HG03097 (cell line): ENCODE data around the gene TGFB3.
A peak's percentile ranks its signal among the peaks of the same experiment; 100 is the strongest.
"Not testable (repeated sequence)": the region's sequence is repeated elsewhere in the genome, so short reads cannot be mapped to it uniquely, and the experiment has no call there.

Experiments
- ATAC-seq: cut with Tn5 transposase; IDR thresholded peaks from one replicate; pipeline ENCODE4 v1.9.1; 2021; ENCODE audit not compliant: unreplicated experiment, low FRiP score

TGFB3 gene

GRCh38 chr14:75961662-75962061, 20.1 kb downstream of the TGFB3 start:
- ATAC-seq: no peak

- ATAC-seq: peak; percentile 63
Observed at GRCh38 chr14:75960231-75960630, 21.6 kb downstream of the TGFB3 start.

- ATAC-seq: no peak
Observed at GRCh38 chr14:75959031-75959430, 22.8 kb downstream of the TGFB3 start.

GRCh38 chr14:75952489-75952888, 29.3 kb downstream of the TGFB3 start:
- no peak for ATAC-seq

GRCh38 chr14:75946785-75947184, 35.0 kb downstream of the TGFB3 start:
- no peak for ATAC-seq

GRCh38 chr14:75944607-75945241, 37.1 kb downstream of the TGFB3 start:
- no peak for ATAC-seq

GRCh38 chr14:75941030-75941429, 40.8 kb downstream of the TGFB3 start:
- no peak for ATAC-seq

GRCh38 chr14:75939200-75939599, 42.6 kb downstream of the TGFB3 start:
- ATAC-seq: no peak

GRCh38 chr14:75934998-75935628, 46.7 kb downstream of the TGFB3 start:
- ATAC-seq: no peak

- ATAC-seq: no peak
Observed at GRCh38 chr14:75933712-75934296, 48.0 kb downstream of the TGFB3 start.

GRCh38 chr14:75928690-75929181, 53.1 kb downstream of the TGFB3 start:
- ATAC-seq: no peak

- no peak for ATAC-seq
Observed at GRCh38 chr14:75927564-75928087, 54.2 kb downstream of the TGFB3 start.

GRCh38 chr14:75926431-75927115, 55.2 kb downstream of the TGFB3 start:
- ATAC-seq: no peak

- ATAC-seq: not testable (repeated sequence)
Observed at GRCh38 chr14:75925141-75925840, 56.5 kb downstream of the TGFB3 start.

GRCh38 chr14:75920421-75920820, 61.4 kb downstream of the TGFB3 start:
- not testable (repeated sequence) for ATAC-seq

- no peak for ATAC-seq
Observed at GRCh38 chr14:75917946-75918335, 63.9 kb downstream of the TGFB3 start.

- ATAC-seq: no peak
Observed at GRCh38 chr14:75917322-75917945, 64.4 kb downstream of the TGFB3 start.

GRCh38 chr14:75915045-75915444, 66.8 kb downstream of the TGFB3 start:
- ATAC-seq: no peak

GRCh38 chr14:75913183-75913582, 68.6 kb downstream of the TGFB3 start:
- ATAC-seq: no peak

GRCh38 chr14:75911883-75912282, 69.9 kb downstream of the TGFB3 start:
- ATAC-seq: no peak
